ENCODE results near the gene ECSCR. TPM values are rescaled to one million over a fixed set of nuclear protein-coding genes. Genes with fewer than 3 reads are reported as not detected.

Gene ECSCR
- total and polyA plus RNA-seq, 2 of the 8 experiments (the other 6 are each of a cell fraction or from before 2014, with no cell fraction given): 2.7 to 7.2 TPM

DNA sequence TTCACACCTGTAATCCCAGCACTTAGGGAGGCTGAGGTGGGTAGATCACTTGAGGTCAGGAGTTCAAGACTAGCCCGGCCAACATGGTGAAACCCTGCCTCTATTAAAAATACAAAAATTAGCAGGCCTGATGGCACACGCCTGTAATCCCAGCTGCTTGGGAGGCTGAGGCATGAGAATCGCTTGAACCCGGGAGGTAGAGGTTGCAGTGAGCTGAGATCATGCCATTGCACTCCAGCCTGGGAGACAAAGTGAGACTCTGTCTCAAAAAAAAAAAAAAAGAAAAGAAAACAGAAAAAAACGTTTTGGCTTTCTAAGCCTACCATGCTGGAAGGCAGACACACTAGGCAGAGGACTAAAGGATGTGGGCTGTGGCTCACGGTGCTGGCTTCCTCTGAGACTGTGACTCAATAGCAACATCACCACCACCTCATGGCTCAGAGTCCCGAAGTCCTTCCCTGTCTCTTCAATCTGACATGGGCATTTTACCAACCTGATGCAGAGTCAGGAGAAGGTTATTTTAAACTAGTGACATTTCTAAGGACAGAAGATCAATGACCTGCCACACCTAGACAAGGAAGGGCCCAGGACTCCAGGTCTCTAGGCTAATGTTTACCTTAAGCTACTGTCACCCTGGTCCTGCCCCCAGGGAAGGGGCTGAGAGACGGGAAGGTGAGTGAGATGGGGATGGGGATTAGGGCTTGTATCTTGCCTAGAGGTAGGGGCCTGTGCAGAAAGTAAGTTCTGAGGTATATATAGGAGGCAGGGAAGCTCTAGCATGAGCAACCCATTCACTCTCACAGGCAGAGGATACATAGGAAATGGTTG lies 3.7 kb downstream of the ECSCR start:
- no peak for DNase-seq (ENCODE audit: low read depth in 1 of 2, low spot score in 2 of 2)
- H3K4ac ChIP-seq (replicated peaks; ENCODE audit: insufficient read length, low read depth, low read length): no peak overlapping the region
- no peak overlapping the region for H3K56ac ChIP-seq (replicated peaks; ENCODE audit: insufficient read length, low read depth, low read length)
- H3K9ac ChIP-seq (replicated peaks in 1 of 4; ENCODE audit: extremely low read depth in 1 of 4, low read depth in 3 of 4, low read length in 3 of 4): no peak overlapping the region
- H2BK12ac ChIP-seq (ENCODE audit: low read depth, low read length): peak overlapping the region; percentile 60; the same call in 1 of the 2 replicates
- H3K4me3 ChIP-seq (ENCODE audit: extremely low read depth in 1 of 4, insufficient read depth in 2 of 4, low read depth in 3 of 4, low read length in 4 of 4): no peak overlapping the region
- no peak overlapping the region for H3K18ac ChIP-seq (ENCODE audit: extremely low read depth, low read length)
- H3K79me2 ChIP-seq (ENCODE audit: control insufficient read depth in 1 of 2, insufficient read depth in 2 of 2, low read length in 2 of 2): no peaks in the 10 kb centered on the region
- no peaks in the 10 kb centered on the region for H3K27me3 ChIP-seq (replicated peaks in 1 of 4; ENCODE audit: control insufficient read depth in 3 of 4, extremely low read depth in 1 of 4, insufficient read depth in 3 of 4, low read length in 3 of 4)
- no peak overlapping the region for H3K4me2 ChIP-seq (ENCODE audit: insufficient read depth in 1 of 2, low read depth in 2 of 2, low read length in 2 of 2)
- H4K20me1 ChIP-seq (replicated peaks in 1 of 2; ENCODE audit: control insufficient read depth in 1 of 2, insufficient read depth in 2 of 2, low read length in 2 of 2): peaks cover 0 to 5% of the 10 kb centered on the region in 2 experiments
- H4K8ac ChIP-seq (ENCODE audit: extremely low read depth, insufficient read depth, low read length): no peak overlapping the region
- peaks cover 5 to 15% (median 12%) of the 10 kb centered on the region in 4 experiments; a peak in 6 of 7 replicates for H3K4me1 ChIP-seq (replicated peaks in 1 of 4; ENCODE audit: control insufficient read depth in 3 of 4, insufficient read depth in 4 of 4, low read length in 3 of 4)
- no peak overlapping the region for H3K27ac ChIP-seq (ENCODE audit: low read depth, low read length)
- H4K91ac ChIP-seq (replicated peaks; ENCODE audit: insufficient read length, low read length): peak overlapping the region; percentile 32
- peaks cover 6% of the 10 kb centered on the region; the same call in 1 of the 2 replicates for H3K23me2 ChIP-seq (ENCODE audit: low read depth, low read length)
- H3K9me3 ChIP-seq (ENCODE audit: insufficient read depth in 2 of 2, low read depth in 1 of 2, low read length in 1 of 2): no peaks in the 10 kb centered on the region
- POLR2A ChIA-PET (ENCODE audit: partially characterized antibody): interaction anchor here (0.6 to 1.3 kb wide), 3 partner anchors 11 to 307 kb away, joined by 3 to 4 read pairs (median 3); no protein-coding TSS in a partner anchor
- no peaks in the 10 kb centered on the region; the same call in 1 of the 2 replicates for H3K79me1 ChIP-seq (ENCODE audit: low read depth, low read length)
- TF ChIP-seq, protein P1, sequence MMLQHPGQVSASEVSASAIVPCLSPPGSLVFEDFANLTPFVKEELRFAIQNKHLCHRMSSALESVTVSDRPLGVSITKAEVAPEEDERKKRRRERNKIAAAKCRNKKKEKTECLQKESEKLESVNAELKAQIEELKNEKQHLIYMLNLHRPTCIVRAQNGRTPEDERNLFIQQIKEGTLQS (IDR thresholded peaks at IDR 0.05; ENCODE audit: insufficient read depth, low read depth, low read length): no peak
- TF ChIP-seq SP1 (IDR thresholded peaks at IDR 0.05; ENCODE audit: low read depth, low read length) (no peak), POU5F1 (IDR thresholded peaks at IDR 0.05; ENCODE audit: low read depth, low read length) (no peak), BCL11A (IDR thresholded peaks at IDR 0.05; ENCODE audit: low read depth in 2 of 2, low read length in 2 of 2) (no peak), YY1 (IDR thresholded peaks at IDR 0.05; ENCODE audit: low read depth, low read length) (no peak)
- H4K5ac ChIP-seq (ENCODE audit: insufficient read length, low read depth, low read length): no peak overlapping the region
- no peak overlapping the region; the same call in 1 of the 2 replicates for H2AK5ac ChIP-seq (ENCODE audit: low read depth, low read length)
- H3K14ac ChIP-seq (ENCODE audit: insufficient read length): no peak overlapping the region
- H2BK20ac ChIP-seq (ENCODE audit: low read length): no peak overlapping the region
- H2BK15ac ChIP-seq (ENCODE audit: low read length): 0 out of 2 replicates have a peak overlapping the region, but pooled peaks have one; percentile 88
- no peak overlapping the region for H3K23ac ChIP-seq (ENCODE audit: insufficient read length)
- 0 out of 2 replicates have a peak overlapping the region, but pooled peaks have one; percentile 44 for H2BK5ac ChIP-seq (ENCODE audit: low read depth, low read length)
- no peak overlapping the region for H2BK120ac ChIP-seq (replicated peaks; ENCODE audit: low read depth, low read length)
- CTCF ChIA-PET (ENCODE audit: partially characterized antibody): interaction anchor here (0.7 to 3.0 kb wide), 5 partner anchors 9 to 175 kb away, joined by 3 to 12 read pairs (median 3); no protein-coding TSS in a partner anchor
- WGBS, 2 experiments (ENCODE audit: extremely low coverage in 1 of 2, insufficient coverage in 1 of 2, insufficient read length in 1 of 2, insufficient replicate concordance in 2 of 2, low coverage in 1 of 2, low lambda C conversion rate in 2 of 2, missing lambda C conversion rate in 1 of 2): 77% methylated on average over 8 of the region's 8 CpGs; no CpG with 5 or more reads in 1 of the 2 experiments
- FAIRE-seq: no peak
- H3K36me3 ChIP-seq (ENCODE audit: control insufficient read depth in 2 of 4, insufficient read depth in 4 of 4, low read length in 3 of 4): no peaks in the 10 kb centered on the region
- no peak overlapping the region for H2AFZ ChIP-seq (ENCODE audit: low read length)
